ENCODE measurements around the gene MOB2.

Gene MOB2

DNA sequence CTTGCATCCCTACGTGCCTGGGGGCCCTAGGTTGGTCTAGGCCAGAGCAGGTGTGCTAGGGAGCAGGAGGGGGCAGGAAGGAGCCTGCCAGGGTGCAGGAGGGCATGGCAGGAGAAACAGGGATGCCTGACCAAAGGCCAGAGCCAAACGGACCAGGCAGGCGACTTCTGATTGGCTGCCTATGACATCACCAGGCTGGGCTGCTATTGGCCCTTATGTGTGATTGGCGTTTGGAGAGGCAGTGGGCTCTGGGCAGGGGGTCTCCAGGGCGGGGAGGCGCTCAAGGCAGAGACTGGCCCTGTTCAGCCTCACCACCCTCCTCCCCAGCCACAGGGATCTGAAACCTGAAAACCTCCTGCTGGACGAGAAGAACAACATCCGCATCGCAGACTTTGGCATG, 44.4 kb downstream of the MOB2 start:
- no peak overlapping the region for H3K4me3 ChIP-seq (ENCODE audit: low read depth, low read length)
- no peaks in the 10 kb centered on the region for H3K27me3 ChIP-seq
- TF ChIP-seq, protein P1, sequence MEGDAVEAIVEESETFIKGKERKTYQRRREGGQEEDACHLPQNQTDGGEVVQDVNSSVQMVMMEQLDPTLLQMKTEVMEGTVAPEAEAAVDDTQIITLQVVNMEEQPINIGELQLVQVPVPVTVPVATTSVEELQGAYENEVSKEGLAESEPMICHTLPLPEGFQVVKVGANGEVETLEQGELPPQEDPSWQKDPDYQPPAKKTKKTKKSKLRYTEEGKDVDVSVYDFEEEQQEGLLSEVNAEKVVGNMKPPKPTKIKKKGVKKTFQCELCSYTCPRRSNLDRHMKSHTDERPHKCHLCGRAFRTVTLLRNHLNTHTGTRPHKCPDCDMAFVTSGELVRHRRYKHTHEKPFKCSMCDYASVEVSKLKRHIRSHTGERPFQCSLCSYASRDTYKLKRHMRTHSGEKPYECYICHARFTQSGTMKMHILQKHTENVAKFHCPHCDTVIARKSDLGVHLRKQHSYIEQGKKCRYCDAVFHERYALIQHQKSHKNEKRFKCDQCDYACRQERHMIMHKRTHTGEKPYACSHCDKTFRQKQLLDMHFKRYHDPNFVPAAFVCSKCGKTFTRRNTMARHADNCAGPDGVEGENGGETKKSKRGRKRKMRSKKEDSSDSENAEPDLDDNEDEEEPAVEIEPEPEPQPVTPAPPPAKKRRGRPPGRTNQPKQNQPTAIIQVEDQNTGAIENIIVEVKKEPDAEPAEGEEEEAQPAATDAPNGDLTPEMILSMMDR (IDR thresholded peaks at IDR 0.05; ENCODE audit: low read depth, low read length) = no peak
- no peak for DNase-seq
- H3K4me1 ChIP-seq = peaks cover 12% of the 10 kb centered on the region
- H3K36me3 ChIP-seq = no peaks in the 10 kb centered on the region
- H3K9me3 ChIP-seq = no peaks in the 10 kb centered on the region

DNA sequence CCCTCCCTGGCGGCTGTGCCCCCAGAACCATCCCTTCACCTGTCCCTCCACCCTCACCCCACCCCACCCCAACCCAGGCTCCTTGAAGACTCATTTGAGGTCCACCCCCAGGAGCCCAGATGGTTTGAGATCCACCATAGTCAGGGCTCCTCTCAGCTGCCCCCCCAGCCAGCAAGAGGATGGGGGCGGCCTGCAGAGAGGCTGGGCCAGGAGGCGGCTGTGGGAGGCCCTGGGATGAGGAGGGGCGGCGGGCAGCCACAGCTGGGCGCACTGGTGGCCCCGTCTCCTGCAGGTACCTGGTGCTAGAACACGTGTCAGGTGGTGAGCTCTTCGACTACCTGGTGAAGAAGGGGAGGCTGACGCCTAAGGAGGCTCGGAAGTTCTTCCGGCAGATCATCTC, 46.1 kb downstream of the MOB2 start:
- TF ChIP-seq, protein P1 (IDR thresholded peaks at IDR 0.05; ENCODE audit: low read depth, low read length) = no peak
- Histone ChIP-seq H3K9me3 (no peaks in the 10 kb centered on the region), H3K4me1 (peaks cover 13% of the 10 kb centered on the region), H3K36me3 (no peaks in the 10 kb centered on the region), H3K27me3 (no peaks in the 10 kb centered on the region), H3K4me3 (ENCODE audit: low read depth, low read length) (no peak overlapping the region)
- DNase-seq = no peak

DNA sequence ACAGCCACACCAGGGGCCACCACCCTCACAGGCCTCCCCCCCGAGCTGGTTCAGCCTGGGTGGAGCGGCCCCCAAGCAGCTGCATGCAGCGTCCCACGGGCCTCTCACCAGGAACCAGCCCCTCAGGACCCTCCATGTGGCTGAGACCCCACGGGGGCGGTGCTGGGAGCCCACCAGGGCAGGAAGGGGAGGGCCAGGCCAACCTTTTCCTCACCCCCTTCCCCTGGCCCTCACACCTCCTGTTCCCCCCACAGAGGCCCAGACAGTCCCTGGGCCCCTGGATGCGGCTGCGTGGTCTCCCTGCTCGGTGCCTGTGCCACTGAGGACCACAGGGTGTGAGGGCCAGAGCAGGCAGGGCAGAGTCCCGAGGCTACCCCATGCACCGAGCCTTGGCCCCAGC, 46.5 kb downstream of the MOB2 start:
- Histone ChIP-seq H3K4me1 (peaks cover 13% of the 10 kb centered on the region), H3K27me3 (no peaks in the 10 kb centered on the region), H3K9me3 (no peaks in the 10 kb centered on the region), H3K36me3 (no peaks in the 10 kb centered on the region), H3K4me3 (ENCODE audit: low read depth, low read length) (no peak overlapping the region)
- DNase-seq = no peak
- TF ChIP-seq, protein P1 (IDR thresholded peaks at IDR 0.05; ENCODE audit: low read depth, low read length) = no peak

DNA sequence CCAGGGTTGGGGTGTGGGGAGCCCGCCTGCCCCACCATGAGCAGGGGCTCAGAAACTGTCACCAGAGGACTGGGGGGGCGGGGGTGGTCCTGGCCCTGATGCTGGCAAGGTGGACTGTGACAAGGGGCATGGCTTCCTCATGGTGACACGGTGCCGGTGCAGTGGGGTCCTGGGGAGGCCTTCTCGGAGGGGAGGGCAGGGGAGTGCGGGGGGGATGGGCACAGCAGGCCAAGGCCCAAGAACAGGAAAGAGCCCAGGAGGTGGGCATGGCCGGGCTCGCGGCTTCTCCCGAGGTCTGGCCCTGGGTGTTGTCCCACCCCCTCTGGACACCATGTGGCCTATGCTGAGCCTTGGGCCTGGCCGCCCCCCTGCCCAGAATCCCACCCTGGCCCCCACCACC, 47.2 kb downstream of the MOB2 start:
- H3K4me3 ChIP-seq (ENCODE audit: low read depth, low read length) = no peak overlapping the region
- TF ChIP-seq, protein P1 (IDR thresholded peaks at IDR 0.05; ENCODE audit: low read depth, low read length) = no peak
- H3K4me1 ChIP-seq = peaks cover 13% of the 10 kb centered on the region
- DNase-seq = no peak
- H3K27me3 ChIP-seq = no peaks in the 10 kb centered on the region
- no peaks in the 10 kb centered on the region for H3K36me3 ChIP-seq
- no peaks in the 10 kb centered on the region for H3K9me3 ChIP-seq

DNA sequence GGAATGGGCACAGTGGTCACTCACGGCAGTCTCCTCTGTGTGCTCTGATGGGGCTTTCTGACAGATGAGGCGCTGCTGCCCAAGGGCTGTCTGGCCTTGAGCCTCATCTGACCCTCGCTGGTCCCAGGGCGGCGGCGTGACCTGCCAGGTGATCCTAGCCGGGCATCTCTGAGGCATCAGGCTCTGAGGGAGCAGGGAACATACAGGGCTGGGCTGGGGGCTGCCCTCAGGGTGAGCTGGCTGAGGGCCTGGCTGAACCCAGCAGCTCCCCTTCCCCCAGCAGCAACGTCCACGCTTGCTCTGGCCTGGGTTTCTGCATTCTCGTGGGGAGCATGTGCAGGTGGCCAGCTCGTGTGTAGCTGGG, 47.6 kb downstream of the MOB2 start:
- no peaks in the 10 kb centered on the region for H3K36me3 ChIP-seq
- DNase-seq = no peak
- no peak overlapping the region for H3K4me3 ChIP-seq (ENCODE audit: low read depth, low read length)
- peaks cover 13% of the 10 kb centered on the region for H3K4me1 ChIP-seq
- H3K9me3 ChIP-seq = no peaks in the 10 kb centered on the region
- TF ChIP-seq, protein P1 (IDR thresholded peaks at IDR 0.05; ENCODE audit: low read depth, low read length) = no peak
- H3K27me3 ChIP-seq = no peaks in the 10 kb centered on the region

DNA sequence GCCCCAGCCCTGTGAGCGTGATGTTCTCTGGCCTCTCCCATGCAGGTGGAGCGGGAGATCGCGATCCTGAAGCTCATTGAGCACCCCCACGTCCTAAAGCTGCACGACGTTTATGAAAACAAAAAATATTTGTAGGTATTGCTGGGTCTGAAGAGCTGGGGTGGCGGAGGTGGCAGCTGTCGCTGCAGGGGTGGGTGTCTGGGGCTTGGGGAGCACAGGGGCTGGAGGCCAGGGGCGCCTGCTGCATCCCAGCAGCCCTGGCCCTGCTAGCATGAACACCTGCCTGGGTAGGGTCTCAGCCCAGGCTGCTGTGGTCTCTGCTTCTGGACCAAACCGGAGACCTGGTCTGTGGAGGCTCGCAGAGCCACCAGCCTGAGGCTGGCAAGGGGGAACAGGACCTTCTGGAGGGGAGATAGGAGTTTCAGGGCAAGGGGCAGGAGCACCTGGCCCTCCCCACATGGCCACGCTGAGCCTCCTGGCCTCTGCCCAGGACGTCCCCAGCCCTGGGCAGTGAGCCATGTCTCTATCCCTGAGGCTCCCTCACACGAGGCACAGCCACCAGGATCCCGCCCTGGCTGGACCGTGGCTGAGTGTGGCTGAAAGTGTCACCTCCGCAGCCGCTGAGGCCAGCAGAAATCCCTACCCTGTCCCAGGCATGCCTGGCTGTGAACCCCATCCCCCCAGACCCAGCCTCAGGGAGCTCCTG, 48.2 kb downstream of the MOB2 start:
- Histone ChIP-seq H3K27me3 (no peaks in the 10 kb centered on the region), H3K9me3 (no peaks in the 10 kb centered on the region), H3K4me1 (peaks cover 13% of the 10 kb centered on the region), H3K36me3 (no peaks in the 10 kb centered on the region), H3K4me3 (ENCODE audit: low read depth, low read length) (no peak overlapping the region)
- TF ChIP-seq, protein P1 (IDR thresholded peaks at IDR 0.05; ENCODE audit: low read depth, low read length) = no peak
- DNase-seq = no peak

Measured in BE2C (cell line).